Measurements from ENCODE around the gene ADGRA3. TPM values are rescaled to one million over a fixed set of nuclear protein-coding genes. Genes with fewer than 3 reads are reported as not detected.
A peak's percentile ranks its signal among the peaks of the same experiment; 100 is the strongest.

The ADGRA3 gene
- total and polyA plus RNA-seq, 2 experiments from 2014 or later = 16.2 to 73.9 TPM

DNA sequence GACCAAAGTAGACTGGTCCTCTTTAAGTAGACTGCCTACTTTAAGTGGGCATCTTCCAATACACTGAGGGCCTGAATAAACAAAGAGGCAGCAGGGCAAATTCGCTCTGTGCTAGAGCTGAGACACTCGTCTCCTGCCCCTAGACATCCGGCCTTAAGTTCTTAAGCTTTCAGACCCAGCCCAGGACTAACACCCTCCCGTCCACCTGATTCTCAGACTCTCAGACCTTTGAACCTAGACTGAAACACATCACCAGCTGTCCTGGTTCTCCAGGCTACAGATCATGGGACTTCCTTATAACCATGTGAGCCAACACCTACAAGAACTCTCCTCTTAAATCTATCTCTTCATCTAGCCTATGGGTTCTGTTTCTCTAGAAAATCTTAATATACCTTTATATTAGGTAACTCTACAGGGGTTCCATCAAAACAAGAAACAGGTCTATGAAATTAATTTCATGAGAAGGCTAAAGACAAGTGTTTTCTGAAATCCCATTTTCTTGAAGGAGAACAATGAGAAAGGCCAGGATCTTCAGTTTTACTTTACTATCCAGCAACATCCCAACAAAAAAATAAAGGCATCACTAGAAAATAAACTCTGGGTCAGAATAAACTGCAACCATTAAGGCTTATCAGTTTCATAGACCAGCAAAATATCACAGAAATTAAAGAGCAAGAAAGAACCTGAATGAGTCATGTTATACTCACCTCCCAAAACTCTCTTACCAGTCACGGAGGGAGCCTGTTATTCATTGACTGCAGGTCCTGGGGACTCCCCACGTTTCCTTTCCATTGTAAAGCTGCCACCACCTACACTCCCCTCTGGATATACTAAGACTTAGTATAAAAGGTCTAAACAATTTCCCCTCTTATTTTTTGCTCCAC lies 14.8 kb downstream of the ADGRA3 start:
- peak overlapping the region; percentile 7 for H3K27ac ChIP-seq (ENCODE audit: low read depth)
- H3K9me2 ChIP-seq (ENCODE audit: insufficient read depth) = no peaks in the 10 kb centered on the region
- H2AFZ ChIP-seq = no peak overlapping the region
- Mint-ChIP-seq H3K27me3 (ENCODE audit: insufficient read depth, low read depth, poor library complexity) (no peaks in the 10 kb centered on the region), H3K4me1 (peaks cover 25% of the 10 kb centered on the region), H3K36me3 (ENCODE audit: low read depth) (no peaks in the 10 kb centered on the region), H3K4me3 (no peak overlapping the region), H3K9me3 (no peaks in the 10 kb centered on the region; the same call in 2 of the 3 replicates), H3K27ac (peak overlapping the region; percentile 84; the same call in 1 of the 2 replicates)
- H3K79me2 ChIP-seq (replicated peaks; ENCODE audit: insufficient read depth) = no peaks in the 10 kb centered on the region
- H3K4me3 ChIP-seq = no peak overlapping the region
- H3K4me2 ChIP-seq = peak overlapping the region; percentile 41
- no peak for TF ChIP-seq STAT1 (IDR thresholded peaks at IDR 0.05; ENCODE audit: unreplicated experiment)
- TF ChIP-seq, protein P1, sequence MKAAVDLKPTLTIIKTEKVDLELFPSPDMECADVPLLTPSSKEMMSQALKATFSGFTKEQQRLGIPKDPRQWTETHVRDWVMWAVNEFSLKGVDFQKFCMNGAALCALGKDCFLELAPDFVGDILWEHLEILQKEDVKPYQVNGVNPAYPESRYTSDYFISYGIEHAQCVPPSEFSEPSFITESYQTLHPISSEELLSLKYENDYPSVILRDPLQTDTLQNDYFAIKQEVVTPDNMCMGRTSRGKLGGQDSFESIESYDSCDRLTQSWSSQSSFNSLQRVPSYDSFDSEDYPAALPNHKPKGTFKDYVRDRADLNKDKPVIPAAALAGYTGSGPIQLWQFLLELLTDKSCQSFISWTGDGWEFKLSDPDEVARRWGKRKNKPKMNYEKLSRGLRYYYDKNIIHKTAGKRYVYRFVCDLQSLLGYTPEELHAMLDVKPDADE (IDR thresholded peaks at IDR 0.05) = no peak
- TF ChIP-seq ZNF331 (CRISPR knock-in tag; IDR thresholded peaks at IDR 0.05; ENCODE audit: low read depth) = no peak
- TF ChIP-seq, protein P2, sequence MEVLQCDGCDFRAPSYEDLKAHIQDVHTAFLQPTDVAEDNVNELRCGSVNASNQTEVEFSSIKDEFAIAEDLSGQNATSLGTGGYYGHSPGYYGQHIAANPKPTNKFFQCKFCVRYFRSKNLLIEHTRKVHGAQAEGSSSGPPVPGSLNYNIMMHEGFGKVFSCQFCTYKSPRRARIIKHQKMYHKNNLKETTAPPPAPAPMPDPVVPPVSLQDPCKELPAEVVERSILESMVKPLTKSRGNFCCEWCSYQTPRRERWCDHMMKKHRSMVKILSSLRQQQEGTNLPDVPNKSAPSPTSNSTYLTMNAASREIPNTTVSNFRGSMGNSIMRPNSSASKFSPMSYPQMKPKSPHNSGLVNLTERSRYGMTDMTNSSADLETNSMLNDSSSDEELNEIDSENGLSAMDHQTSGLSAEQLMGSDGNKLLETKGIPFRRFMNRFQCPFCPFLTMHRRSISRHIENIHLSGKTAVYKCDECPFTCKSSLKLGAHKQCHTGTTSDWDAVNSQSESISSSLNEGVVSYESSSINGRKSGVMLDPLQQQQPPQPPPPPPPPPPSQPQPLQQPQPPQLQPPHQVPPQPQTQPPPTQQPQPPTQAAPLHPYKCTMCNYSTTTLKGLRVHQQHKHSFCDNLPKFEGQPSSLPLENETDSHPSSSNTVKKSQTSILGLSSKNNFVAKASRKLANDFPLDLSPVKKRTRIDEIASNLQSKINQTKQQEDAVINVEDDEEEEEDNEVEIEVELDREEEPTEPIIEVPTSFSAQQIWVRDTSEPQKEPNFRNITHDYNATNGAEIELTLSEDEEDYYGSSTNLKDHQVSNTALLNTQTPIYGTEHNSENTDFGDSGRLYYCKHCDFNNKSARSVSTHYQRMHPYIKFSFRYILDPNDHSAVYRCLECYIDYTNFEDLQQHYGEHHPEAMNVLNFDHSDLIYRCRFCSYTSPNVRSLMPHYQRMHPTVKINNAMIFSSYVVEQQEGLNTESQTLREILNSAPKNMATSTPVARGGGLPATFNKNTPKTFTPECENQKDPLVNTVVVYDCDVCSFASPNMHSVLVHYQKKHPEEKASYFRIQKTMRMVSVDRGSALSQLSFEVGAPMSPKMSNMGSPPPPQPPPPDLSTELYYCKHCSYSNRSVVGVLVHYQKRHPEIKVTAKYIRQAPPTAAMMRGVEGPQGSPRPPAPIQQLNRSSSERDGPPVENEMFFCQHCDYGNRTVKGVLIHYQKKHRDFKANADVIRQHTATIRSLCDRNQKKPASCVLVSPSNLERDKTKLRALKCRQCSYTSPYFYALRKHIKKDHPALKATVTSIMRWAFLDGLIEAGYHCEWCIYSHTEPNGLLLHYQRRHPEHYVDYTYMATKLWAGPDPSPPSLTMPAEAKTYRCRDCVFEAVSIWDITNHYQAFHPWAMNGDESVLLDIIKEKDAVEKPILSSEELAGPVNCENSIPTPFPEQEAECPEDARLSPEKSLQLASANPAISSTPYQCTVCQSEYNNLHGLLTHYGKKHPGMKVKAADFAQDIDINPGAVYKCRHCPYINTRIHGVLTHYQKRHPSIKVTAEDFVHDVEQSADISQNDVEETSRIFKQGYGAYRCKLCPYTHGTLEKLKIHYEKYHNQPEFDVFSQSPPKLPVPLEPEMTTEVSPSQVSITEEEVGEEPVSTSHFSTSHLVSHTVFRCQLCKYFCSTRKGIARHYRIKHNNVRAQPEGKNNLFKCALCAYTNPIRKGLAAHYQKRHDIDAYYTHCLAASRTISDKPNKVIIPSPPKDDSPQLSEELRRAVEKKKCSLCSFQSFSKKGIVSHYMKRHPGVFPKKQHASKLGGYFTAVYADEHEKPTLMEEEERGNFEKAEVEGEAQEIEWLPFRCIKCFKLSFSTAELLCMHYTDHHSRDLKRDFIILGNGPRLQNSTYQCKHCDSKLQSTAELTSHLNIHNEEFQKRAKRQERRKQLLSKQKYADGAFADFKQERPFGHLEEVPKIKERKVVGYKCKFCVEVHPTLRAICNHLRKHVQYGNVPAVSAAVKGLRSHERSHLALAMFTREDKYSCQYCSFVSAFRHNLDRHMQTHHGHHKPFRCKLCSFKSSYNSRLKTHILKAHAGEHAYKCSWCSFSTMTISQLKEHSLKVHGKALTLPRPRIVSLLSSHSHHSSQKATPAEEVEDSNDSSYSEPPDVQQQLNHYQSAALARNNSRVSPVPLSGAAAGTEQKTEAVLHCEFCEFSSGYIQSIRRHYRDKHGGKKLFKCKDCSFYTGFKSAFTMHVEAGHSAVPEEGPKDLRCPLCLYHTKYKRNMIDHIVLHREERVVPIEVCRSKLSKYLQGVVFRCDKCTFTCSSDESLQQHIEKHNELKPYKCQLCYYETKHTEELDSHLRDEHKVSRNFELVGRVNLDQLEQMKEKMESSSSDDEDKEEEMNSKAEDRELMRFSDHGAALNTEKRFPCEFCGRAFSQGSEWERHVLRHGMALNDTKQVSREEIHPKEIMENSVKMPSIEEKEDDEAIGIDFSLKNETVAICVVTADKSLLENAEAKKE (CRISPR knock-in tag; IDR thresholded peaks at IDR 0.05) = no peak
- no peak for TF ChIP-seq CREB1 (CRISPR knock-in tag; IDR thresholded peaks at IDR 0.05; ENCODE audit: low read depth)
- no peak for TF ChIP-seq ZNF114 (CRISPR knock-in tag; IDR thresholded peaks at IDR 0.05)
- TF ChIP-seq, protein P3, sequence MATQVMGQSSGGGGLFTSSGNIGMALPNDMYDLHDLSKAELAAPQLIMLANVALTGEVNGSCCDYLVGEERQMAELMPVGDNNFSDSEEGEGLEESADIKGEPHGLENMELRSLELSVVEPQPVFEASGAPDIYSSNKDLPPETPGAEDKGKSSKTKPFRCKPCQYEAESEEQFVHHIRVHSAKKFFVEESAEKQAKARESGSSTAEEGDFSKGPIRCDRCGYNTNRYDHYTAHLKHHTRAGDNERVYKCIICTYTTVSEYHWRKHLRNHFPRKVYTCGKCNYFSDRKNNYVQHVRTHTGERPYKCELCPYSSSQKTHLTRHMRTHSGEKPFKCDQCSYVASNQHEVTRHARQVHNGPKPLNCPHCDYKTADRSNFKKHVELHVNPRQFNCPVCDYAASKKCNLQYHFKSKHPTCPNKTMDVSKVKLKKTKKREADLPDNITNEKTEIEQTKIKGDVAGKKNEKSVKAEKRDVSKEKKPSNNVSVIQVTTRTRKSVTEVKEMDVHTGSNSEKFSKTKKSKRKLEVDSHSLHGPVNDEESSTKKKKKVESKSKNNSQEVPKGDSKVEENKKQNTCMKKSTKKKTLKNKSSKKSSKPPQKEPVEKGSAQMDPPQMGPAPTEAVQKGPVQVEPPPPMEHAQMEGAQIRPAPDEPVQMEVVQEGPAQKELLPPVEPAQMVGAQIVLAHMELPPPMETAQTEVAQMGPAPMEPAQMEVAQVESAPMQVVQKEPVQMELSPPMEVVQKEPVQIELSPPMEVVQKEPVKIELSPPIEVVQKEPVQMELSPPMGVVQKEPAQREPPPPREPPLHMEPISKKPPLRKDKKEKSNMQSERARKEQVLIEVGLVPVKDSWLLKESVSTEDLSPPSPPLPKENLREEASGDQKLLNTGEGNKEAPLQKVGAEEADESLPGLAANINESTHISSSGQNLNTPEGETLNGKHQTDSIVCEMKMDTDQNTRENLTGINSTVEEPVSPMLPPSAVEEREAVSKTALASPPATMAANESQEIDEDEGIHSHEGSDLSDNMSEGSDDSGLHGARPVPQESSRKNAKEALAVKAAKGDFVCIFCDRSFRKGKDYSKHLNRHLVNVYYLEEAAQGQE (IDR thresholded peaks at IDR 0.05; ENCODE audit: unreplicated experiment) = no peak
- TF ChIP-seq POLR2AphosphoS5 (IDR thresholded peaks at IDR 0.05; ENCODE audit: low read depth) = no peak
- TF ChIP-seq NANOG (IDR thresholded peaks at IDR 0.05; ENCODE audit: borderline replicate concordance) = no peak
- no peak for TF ChIP-seq EZH2 (IDR thresholded peaks at IDR 0.05; ENCODE audit: low read depth, unreplicated experiment)
- TF ChIP-seq, protein P4, sequence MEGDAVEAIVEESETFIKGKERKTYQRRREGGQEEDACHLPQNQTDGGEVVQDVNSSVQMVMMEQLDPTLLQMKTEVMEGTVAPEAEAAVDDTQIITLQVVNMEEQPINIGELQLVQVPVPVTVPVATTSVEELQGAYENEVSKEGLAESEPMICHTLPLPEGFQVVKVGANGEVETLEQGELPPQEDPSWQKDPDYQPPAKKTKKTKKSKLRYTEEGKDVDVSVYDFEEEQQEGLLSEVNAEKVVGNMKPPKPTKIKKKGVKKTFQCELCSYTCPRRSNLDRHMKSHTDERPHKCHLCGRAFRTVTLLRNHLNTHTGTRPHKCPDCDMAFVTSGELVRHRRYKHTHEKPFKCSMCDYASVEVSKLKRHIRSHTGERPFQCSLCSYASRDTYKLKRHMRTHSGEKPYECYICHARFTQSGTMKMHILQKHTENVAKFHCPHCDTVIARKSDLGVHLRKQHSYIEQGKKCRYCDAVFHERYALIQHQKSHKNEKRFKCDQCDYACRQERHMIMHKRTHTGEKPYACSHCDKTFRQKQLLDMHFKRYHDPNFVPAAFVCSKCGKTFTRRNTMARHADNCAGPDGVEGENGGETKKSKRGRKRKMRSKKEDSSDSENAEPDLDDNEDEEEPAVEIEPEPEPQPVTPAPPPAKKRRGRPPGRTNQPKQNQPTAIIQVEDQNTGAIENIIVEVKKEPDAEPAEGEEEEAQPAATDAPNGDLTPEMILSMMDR (conservative IDR thresholded peaks at IDR 0.05; ENCODE audit: low read depth in 2 of 2) = no peak
- TF ChIP-seq JUNB (IDR thresholded peaks at IDR 0.05; ENCODE audit: unreplicated experiment) = no peak
- no peaks in the 10 kb centered on the region for H3K27me3 ChIP-seq (ENCODE audit: insufficient read depth)
- no peaks in the 10 kb centered on the region for H3F3A ChIP-seq (replicated peaks; ENCODE audit: low read depth)
- ATAC-seq = peak; percentile 63
- peaks cover 30% of the 10 kb centered on the region for H4K20me1 ChIP-seq (replicated peaks; ENCODE audit: insufficient read depth)
- no peaks in the 10 kb centered on the region for H3K36me3 ChIP-seq (ENCODE audit: insufficient read depth)
- DNase-seq (ENCODE audit: low spot score) = no peak
- H3K4me1 ChIP-seq (ENCODE audit: insufficient read depth) = peaks cover 20% of the 10 kb centered on the region

Data from GM23338 (cell line).